GM12878 (cell line): ENCODE measurements around the gene METTL21A. TPM values are rescaled to one million over a fixed set of nuclear protein-coding genes. Genes with fewer than 3 reads are reported as not detected.

Source experiments
- ATAC-seq: fragments of 200-7000 bp; cut with Tn5 transposase; 3 replicates; pipeline ENCODE4 v1.9.1; 2020; ENCODE audit warnings: mild to moderate bottlenecking, moderate library complexity
- BruUV-seq: library from RNA; stranded (reverse); fragments of 400-500 nt; replicated peaks from 2 replicates; lab custom pipeline; 2021; lab: Mats Ljungman, UMichigan
- CTCF ChIA-PET: fragments of 300-600 bp; sonication (Branson Sonifier 250); formaldehyde crosslinking; extraction: SDS; loops from one replicate; lab custom pipeline; 2021; ENCODE audit warnings: inconsistent platforms; lab: Yijun Ruan, JAX
- POLR2A ChIA-PET: fragments of 350-600 bp; formaldehyde crosslinking; extraction: SDS; loops from one replicate; lab custom pipeline; 2021; ENCODE audit warnings: inconsistent platforms; lab: Charles Lee
- RAD21 ChIA-PET: fragments of 300-600 bp; sonication (Branson Sonifier 250); formaldehyde crosslinking; loops from one replicate; lab custom pipeline; 2023; ENCODE audit warnings: antibody characterized with exemption; ENCODE audit not compliant: unreplicated experiment; lab: Charles Lee
- SMC1A ChIA-PET: fragments of 300-600 bp; sonication (Branson Sonifier 250); formaldehyde crosslinking; loops from one replicate; lab custom pipeline; 2023; ENCODE audit not compliant: unreplicated experiment, uncharacterized antibody; lab: Charles Lee
- DNase-seq: peaks from one replicate; pipeline ENCODE4 v3.0.0-alpha.2; 2011; ENCODE audit warnings: low read depth, low spot score
- FAIRE-seq: peaks from 3 replicates; lab custom pipeline; 2011; peaks lifted over from hg19 to GRCh38; lab: Jason Lieb, UNC
- H2AFZ ChIP-seq: 2 replicates; pipeline ENCODE4 v1.6.0; 2011; ENCODE audit warnings: low read depth, low read length, control low read depth; ENCODE audit not compliant: control insufficient read depth
- H3K27ac ChIP-seq: 2 replicates; pipeline ENCODE4 v1.5.1; 2011; ENCODE audit warnings: control low read depth; ENCODE audit not compliant: control insufficient read depth, insufficient read depth
- H3K27me3 ChIP-seq, 2 experiments: replicated peaks in 1 of 2; 2 replicates each; pipeline versions ENCODE4 v1.6.0 to v1.6.1; 2011; ENCODE audit warnings: low read length in 1 of 2; ENCODE audit not compliant: control insufficient read depth in 2 of 2, insufficient read depth in 2 of 2
- H3K36me3 ChIP-seq, 2 experiments: 2 replicates each; pipeline ENCODE4 v1.5.1; 2011; ENCODE audit warnings: low read length in 1 of 2; ENCODE audit not compliant: control insufficient read depth in 2 of 2, insufficient read depth in 2 of 2
- H3K4me1 ChIP-seq: 2 replicates; pipeline ENCODE4 v1.6.1; 2011; ENCODE audit warnings: mild to moderate bottlenecking, low read length, moderate library complexity, mixed read lengths; ENCODE audit not compliant: control insufficient read depth, insufficient read depth
- H3K4me2 ChIP-seq: 2 replicates; pipeline ENCODE4 v1.6.0; 2011; ENCODE audit warnings: control low read depth; ENCODE audit not compliant: control insufficient read depth, insufficient read depth
- H3K4me3 ChIP-seq: fragments of 200-600 bp; sonication (generic); 2 replicates; pipeline ENCODE4 v1.5.1; 2016
- H3K79me2 ChIP-seq: 2 replicates; pipeline ENCODE4 v1.6.0; 2011; ENCODE audit warnings: low read length; ENCODE audit not compliant: control insufficient read depth, insufficient read depth
- H3K9ac ChIP-seq: 2 replicates; pipeline ENCODE4 v1.8.0; 2011; ENCODE audit warnings: low read length, control low read depth, mixed read lengths; ENCODE audit not compliant: control insufficient read depth, insufficient read depth
- H3K9me3 ChIP-seq: replicated peaks from 3 replicates; pipeline ENCODE4 v1.5.1; 2011; ENCODE audit warnings: mild to moderate bottlenecking, low read length; ENCODE audit not compliant: control insufficient read depth, insufficient read depth
- H4K20me1 ChIP-seq: 2 replicates; pipeline ENCODE4 v1.6.0; 2011; ENCODE audit not compliant: control insufficient read depth, insufficient read depth
- BRCA1 ChIP-seq: IDR thresholded peaks from 2 replicates; pipeline ENCODE4 v1.6.1; 2011; ENCODE audit warnings: low read depth, low read length, improper control_type of control experiment
- GABPA ChIP-seq: IDR thresholded peaks from 2 replicates; pipeline ENCODE4 v1.6.1; 2014; ENCODE audit warnings: antibody characterized with exemption, low read depth, mild to moderate bottlenecking, inconsistent platforms
- HDAC2 ChIP-seq: fragments of 200-600 bp; sonication (generic); IDR thresholded peaks from 2 replicates; pipeline ENCODE4 v1.6.1; 2017
- IRF4 ChIP-seq: IDR thresholded peaks from 2 replicates; pipeline ENCODE4 v1.6.1; 2011; ENCODE audit warnings: low read depth, low read length
- PBX3 ChIP-seq: IDR thresholded peaks from 2 replicates; pipeline ENCODE4 v1.6.1; 2011; ENCODE audit warnings: mild to moderate bottlenecking, low read depth, low read length, moderate library complexity; ENCODE audit not compliant: insufficient replicate concordance
- PML ChIP-seq: IDR thresholded peaks from 2 replicates; pipeline ENCODE4 v1.6.1; 2012; ENCODE audit warnings: low read length, inconsistent platforms
- RB1 ChIP-seq: fragments of 450-650 bp; formaldehyde crosslinking; IDR thresholded peaks from 2 replicates; pipeline ENCODE4 v1.6.1; 2017; ENCODE audit warnings: mild to moderate bottlenecking, borderline replicate concordance
- SP1 ChIP-seq: IDR thresholded peaks from one replicate; pipeline ENCODE4 v1.6.1; 2011; ENCODE audit warnings: low read depth, low read length
- WGBS: methylation state at CpG from one replicate; pipeline ENCODE4 v1.1.6; 2016; ENCODE audit warnings: low lambda C conversion rate; ENCODE audit not compliant: insufficient replicate concordance, insufficient coverage; ENCODE audit errors: missing lambda C conversion rate; 5-methylcytosine and 5-hydroxymethylcytosine counted together
- in situ Hi-C: fragments of 300-500 bp; cut with MboI; formaldehyde crosslinking; loops from 9 replicates; pipeline ENCODE4 v1.14.3; 2018; ENCODE audit warnings: mixed read lengths
- intact Hi-C: fragments of 100-400 bp; cut with micrococcal nuclease; formaldehyde crosslinking; loops from one replicate; pipeline ENCODE4 v1.14.2; 2022; ENCODE audit not compliant: unreplicated experiment
- polyA plus RNA-seq, 11 experiments: library from polyadenylated mRNA; depleted of rRNA in 4 of 11; unstranded in 6 of 11; stranded (reverse) in 5 of 11; fragments of >200 nt; fragmentation: Nextera tagmentation in 4 of 11; fragmentation: Illumina TruSeq in 1 of 11; extraction: Ambion mirVana in 4 of 11; extraction: Trizol in 1 of 11; gene quantifications; 1 replicate in 1 of 11; 2 replicates in 10 of 11; pipeline versions ENCODE4 v1.2.1 to v1.2.3, GENCODE V29; 2011 to 2016; ENCODE audit warnings: inconsistent platforms in 2 of 11, missing spikeins in 2 of 11, low read depth in 1 of 11
- total RNA-seq, 4 experiments: library from RNA; depleted of rRNA in 3 of 4; stranded (reverse); fragments of >200 nt in 3 of 4; fragmentation: Illumina TruSeq in 1 of 4; extraction: Trizol in 1 of 4; gene quantifications; 2 replicates each; pipeline versions ENCODE4 v1.2.1 to v1.2.3, GENCODE V29; 2013 to 2021
- TF ChIP-seq, protein P1 (sequence below): fragments of 150-350 bp; IDR thresholded peaks from 2 replicates; pipeline ENCODE4 v1.6.1; 2016; ENCODE audit warnings: low read depth, low read length

The METTL21A gene
- total and polyA plus RNA-seq, 10 of the 15 experiments (the other 5 are each of a cell fraction or from before 2014, with no cell fraction given) = 6.8 to 41.7 (median 27.8) TPM

DNA sequence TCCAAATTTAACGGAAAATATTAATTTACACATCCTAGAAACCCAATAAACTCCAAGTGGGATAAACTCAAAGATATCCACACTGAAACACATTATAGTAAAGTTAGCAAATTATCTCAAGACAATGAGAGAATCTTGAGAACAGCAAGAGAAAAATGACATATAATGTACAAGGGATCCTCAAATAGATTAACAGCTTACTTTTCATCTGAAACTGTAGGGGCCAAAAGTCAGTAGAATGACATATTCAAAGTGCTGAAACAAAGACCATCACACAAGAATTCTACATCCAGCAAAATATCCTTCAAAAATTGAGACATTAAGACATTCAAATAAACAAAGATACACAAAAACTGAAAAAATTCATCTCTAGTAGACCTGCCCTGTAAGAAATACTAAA is 18.7 kb upstream of the METTL21A start:
- H3K27ac ChIP-seq = no peak overlapping the region
- peaks cover 11% of the 10 kb centered on the region; the same call in 1 of the 3 replicates for H3K9me3 ChIP-seq
- TF ChIP-seq SP1 (no peak), BRCA1 (no peak), HDAC2 (no peak), PML (no peak), RB1 (no peak), GABPA (no peak), PBX3 (no peak), IRF4 (no peak)
- TF ChIP-seq, protein P1, sequence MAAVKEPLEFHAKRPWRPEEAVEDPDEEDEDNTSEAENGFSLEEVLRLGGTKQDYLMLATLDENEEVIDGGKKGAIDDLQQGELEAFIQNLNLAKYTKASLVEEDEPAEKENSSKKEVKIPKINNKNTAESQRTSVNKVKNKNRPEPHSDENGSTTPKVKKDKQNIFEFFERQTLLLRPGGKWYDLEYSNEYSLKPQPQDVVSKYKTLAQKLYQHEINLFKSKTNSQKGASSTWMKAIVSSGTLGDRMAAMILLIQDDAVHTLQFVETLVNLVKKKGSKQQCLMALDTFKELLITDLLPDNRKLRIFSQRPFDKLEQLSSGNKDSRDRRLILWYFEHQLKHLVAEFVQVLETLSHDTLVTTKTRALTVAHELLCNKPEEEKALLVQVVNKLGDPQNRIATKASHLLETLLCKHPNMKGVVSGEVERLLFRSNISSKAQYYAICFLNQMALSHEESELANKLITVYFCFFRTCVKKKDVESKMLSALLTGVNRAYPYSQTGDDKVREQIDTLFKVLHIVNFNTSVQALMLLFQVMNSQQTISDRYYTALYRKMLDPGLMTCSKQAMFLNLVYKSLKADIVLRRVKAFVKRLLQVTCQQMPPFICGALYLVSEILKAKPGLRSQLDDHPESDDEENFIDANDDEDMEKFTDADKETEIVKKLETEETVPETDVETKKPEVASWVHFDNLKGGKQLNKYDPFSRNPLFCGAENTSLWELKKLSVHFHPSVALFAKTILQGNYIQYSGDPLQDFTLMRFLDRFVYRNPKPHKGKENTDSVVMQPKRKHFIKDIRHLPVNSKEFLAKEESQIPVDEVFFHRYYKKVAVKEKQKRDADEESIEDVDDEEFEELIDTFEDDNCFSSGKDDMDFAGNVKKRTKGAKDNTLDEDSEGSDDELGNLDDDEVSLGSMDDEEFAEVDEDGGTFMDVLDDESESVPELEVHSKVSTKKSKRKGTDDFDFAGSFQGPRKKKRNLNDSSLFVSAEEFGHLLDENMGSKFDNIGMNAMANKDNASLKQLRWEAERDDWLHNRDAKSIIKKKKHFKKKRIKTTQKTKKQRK = no peak
- TF ChIP-seq, all 136 proteins: peak for 0
- POLR2A ChIA-PET = no interaction called here
- intact Hi-C loops (no loop called here), in situ Hi-C loops (no loop called here)
- FAIRE-seq = no peak
- Histone ChIP-seq H3K4me1 (no peaks in the 10 kb centered on the region), H3K79me2 (no peaks in the 10 kb centered on the region), H3K4me3 (no peak overlapping the region), H3K9ac (no peak overlapping the region), H4K20me1 (no peaks in the 10 kb centered on the region), H3K36me3 (no peaks in the 10 kb centered on the region), H3K27me3 (no peaks in the 10 kb centered on the region), H3K4me2 (no peak overlapping the region), H2AFZ (no peak overlapping the region)
- SMC1A ChIA-PET = interaction anchor here (0.7 kb wide), 1 partner anchor 14 kb away, joined by 3 read pairs; no protein-coding TSS in a partner anchor
- 93% methylated on average over 1 of the region's 1 CpG for WGBS
- CTCF ChIA-PET = no interaction called here
- DNase-seq = no peak
- no TSS peak for BruUV-seq
- no peak for ATAC-seq
- RAD21 ChIA-PET = no interaction called here
